Measurements from ENCODE around the gene PATJ.

GRCh38 chr1:61812916-61813315 lies 70.6 kb downstream of the PATJ start:
- TF ChIP-seq CTCF (IDR thresholded peaks at IDR 0.05) = no peak
- no peak for TF ChIP-seq POLR2A (IDR thresholded peaks at IDR 0.05)

Data from testis (tissue), 2 donors.